Tracheal epithelial cell (primary cell): ENCODE results near the gene ZNF583. TPM values are rescaled to one million over a fixed set of nuclear protein-coding genes. Genes with fewer than 3 reads are reported as not detected.

Source experiments
- total RNA-seq: library from RNA; depleted of rRNA; stranded (reverse); fragments of >200 nt; gene quantifications from 2 replicates; pipeline ENCODE4 v1.2.1, GENCODE V29; 2014

ZNF583 gene
- total RNA-seq: 2.6 and 2.7 TPM in 2 replicates

DNA sequence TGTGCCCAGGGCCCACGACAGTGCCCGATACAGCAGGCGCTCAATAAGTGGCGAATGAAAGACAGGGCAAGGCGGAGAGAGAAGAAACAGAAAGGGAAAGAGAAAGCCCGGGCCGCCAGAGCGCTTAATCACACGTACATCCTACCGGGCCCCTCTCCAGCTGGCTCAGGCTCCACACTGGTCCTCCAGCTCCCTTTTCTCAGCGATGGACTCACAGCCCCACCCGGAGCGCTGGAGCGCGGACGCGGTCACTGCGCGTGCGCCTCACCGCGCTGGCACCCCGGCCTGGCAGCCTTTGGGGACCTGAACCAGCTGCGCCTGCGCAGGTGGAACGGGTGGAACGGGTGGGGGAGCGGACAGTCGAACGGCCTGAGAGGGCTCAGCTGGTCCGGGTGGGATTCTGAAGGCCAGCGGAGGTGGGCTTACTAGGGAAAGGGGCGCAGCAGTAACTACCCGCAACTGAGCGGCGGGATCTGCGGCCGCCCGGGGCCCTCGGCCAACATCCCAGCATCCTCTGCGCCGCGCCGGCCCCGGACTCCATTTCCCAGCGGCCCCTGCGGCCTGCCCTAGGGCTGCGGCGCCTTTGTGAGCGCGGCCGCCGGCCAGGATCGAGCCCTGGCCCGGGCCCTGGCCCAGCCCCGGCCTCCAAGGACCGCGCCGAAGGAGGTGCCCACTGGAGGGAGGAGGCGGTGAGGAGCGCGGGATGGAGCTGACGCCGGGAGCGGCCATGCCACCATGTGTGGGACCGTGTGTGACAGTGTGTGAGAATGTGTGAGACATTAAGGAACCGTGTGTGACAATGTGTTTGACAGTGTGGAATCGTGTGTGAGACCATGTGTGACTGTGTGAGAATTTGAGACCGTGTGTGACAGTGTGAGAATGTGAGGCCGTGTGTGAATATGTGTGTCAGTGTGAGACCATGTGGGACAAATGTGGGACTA, at the start of gene ZNF583:
ZNF583 (plus strand) TSS at position 569 of the 941 bp plus-strand sequence. CDS start 2,783 bp downstream, outside the sequence.

DNA sequence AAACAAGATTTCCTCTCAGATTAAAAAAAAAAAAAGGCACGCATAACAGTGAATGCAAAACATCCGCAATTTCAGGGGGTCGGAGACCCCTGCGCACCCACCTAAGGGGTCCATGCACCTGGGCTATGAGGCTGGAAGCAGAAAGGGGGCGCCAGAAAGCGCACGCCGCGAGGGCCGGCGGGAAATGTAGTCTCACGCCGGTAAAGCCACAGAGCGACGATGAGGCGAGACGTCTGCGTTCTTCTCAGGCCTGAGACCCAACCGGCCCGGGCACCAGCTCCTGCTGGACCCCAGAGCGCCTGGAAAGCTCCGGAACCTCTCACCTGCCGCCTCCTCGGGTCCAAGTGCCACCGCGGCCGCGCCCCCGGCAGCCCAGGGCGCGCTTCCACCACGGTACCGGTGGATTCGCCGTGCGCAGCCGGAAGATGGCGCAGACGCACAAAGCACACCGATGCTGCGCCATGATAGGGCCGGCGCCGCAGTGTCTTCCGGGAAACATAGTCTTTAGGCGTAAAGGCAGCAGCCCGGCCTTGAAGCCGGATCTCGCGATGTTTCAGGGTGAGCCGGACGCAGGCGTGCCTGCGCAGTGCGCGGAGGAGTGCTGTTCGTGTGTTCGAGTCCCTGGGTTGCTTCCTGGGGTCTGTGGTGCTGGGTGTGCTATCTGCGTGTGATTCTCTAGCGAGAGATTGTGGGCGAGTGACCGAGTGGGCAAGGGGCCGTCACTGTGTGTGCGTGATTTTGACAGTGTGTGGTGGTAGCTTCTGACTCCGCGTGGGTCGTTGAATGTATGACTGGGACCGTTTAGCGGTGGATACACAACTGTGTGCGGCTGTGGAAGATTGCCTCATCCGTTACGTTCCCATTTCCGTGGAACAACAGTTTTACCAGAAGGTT, 10.8 kb upstream of the ZNF583 start, which contains the start of gene ZNF582:
ZNF582 (minus strand) TSS at position 416 of the 894 bp plus-strand sequence. CDS start 1,782 bp downstream, outside the sequence.

Other genes with a start within 250 kb of the ZNF583 start
- not detected in 2 replicates for gene GALP, start 228.3 kb upstream of the ZNF583 start, total RNA-seq
- not detected in 2 replicates for gene ZSCAN5B, start 206.5 kb upstream of the ZNF583 start, total RNA-seq
- gene ZSCAN5C, start 202.1 kb upstream of the ZNF583 start, total RNA-seq: not detected in 2 replicates
- gene EDDM13, start 131.6 kb upstream of the ZNF583 start, total RNA-seq: 0.96 TPM in 1 of 2 replicates, not detected in the other
- gene ZSCAN5A, start 89.5 kb upstream of the ZNF583 start, total RNA-seq: 3.2 and 3.4 TPM in 2 replicates
- gene ZNF582, start 10.8 kb upstream of the ZNF583 start, total RNA-seq: 1.4 and 7.2 TPM in 2 replicates
- 3.6 and 6.0 TPM in 2 replicates for gene ZNF667, start 73.0 kb downstream of the ZNF583 start, total RNA-seq
- 0.64 and 2.4 TPM in 2 replicates for gene ZNF471, start 103.5 kb downstream of the ZNF583 start, total RNA-seq
- gene ZFP28, start 134.6 kb downstream of the ZNF583 start, total RNA-seq: 7.5 and 10.1 TPM in 2 replicates
- gene ZNF470, start 163.1 kb downstream of the ZNF583 start, total RNA-seq: 3.2 and 4.1 TPM in 2 replicates
- 5.3 and 9.4 TPM in 2 replicates for gene ZNF71, start 191.0 kb downstream of the ZNF583 start, total RNA-seq
- gene SMIM17, start 238.8 kb downstream of the ZNF583 start, total RNA-seq: 0.24 TPM in 1 of 2 replicates, not detected in the other